ENCODE data around the gene MYH10. TPM values are rescaled to one million over a fixed set of nuclear protein-coding genes. Genes with fewer than 3 reads are reported as not detected.

The MYH10 gene
- total and polyA plus RNA-seq, 9 of the 15 experiments (the other 6 are each of a cell fraction or from before 2014, with no cell fraction given): 16.3 to 95.3 (median 39.7) TPM

GRCh38 chr17:8532021-8532420, 98.5 kb downstream of the MYH10 start (continued):
- TF ChIP-seq KAT2B (IDR thresholded peaks at IDR 0.05; ENCODE audit: low read depth, low read length) (no peak), ZNF184 (CRISPR knock-in tag; IDR thresholded peaks at IDR 0.05) (no peak), RHOXF2B (CRISPR knock-in tag; conservative IDR thresholded peaks at IDR 0.05) (no peak), ZFPM2 (CRISPR knock-in tag; IDR thresholded peaks at IDR 0.05) (no peak), ZSCAN29 (IDR thresholded peaks at IDR 0.05) (no peak), HIVEP1 (CRISPR knock-in tag; IDR thresholded peaks at IDR 0.05) (no peak), MAFG (tag; conservative IDR thresholded peaks at IDR 0.05) (no peak), SOX6 (IDR thresholded peaks at IDR 0.05) (peak; percentile 97), ZBTB43 (CRISPR knock-in tag; IDR thresholded peaks at IDR 0.05) (no peak), FOXO4 (CRISPR knock-in tag; IDR thresholded peaks at IDR 0.05) (no peak), GATA2 (CRISPR knock-in tag; IDR thresholded peaks at IDR 0.05) (peak; percentile 96), CHD7 (IDR thresholded peaks at IDR 0.05; ENCODE audit: low read depth, low read length) (no peak), SRF (CRISPR knock-in tag; IDR thresholded peaks at IDR 0.05) (peak in 1 of 2 experiments; percentile 79; a peak in 1 of 4 replicates), CREB5 (CRISPR knock-in tag; IDR thresholded peaks at IDR 0.05) (no peak), ZNF140 (CRISPR knock-in tag; IDR thresholded peaks at IDR 0.05) (no peak)

Data from K562 (cell line).